Astrocyte of the spinal cord (primary cell): ENCODE data around the gene HSF4.

Experiments
- DNase-seq: peaks from one replicate; pipeline ENCODE4 v3.0.0; 2011; ENCODE audit warnings: low read depth, low spot score
- H3K4me3 ChIP-seq: 2 replicates; pipeline ENCODE4 v1.5.1; 2011; ENCODE audit warnings: low read depth, mild to moderate bottlenecking, low read length, moderate library complexity
- in situ Hi-C: cut with HindIII; loops from 2 replicates; pipeline ENCODE4 v1.10.0; 2017; ENCODE audit warnings: low sequenced_read_pairs
- TF ChIP-seq, protein P1 (sequence below): IDR thresholded peaks from 2 replicates; pipeline ENCODE4 v1.5.1; 2012; ENCODE audit warnings: low read depth, mild to moderate bottlenecking, low read length, inconsistent platforms

The HSF4 gene

DNA sequence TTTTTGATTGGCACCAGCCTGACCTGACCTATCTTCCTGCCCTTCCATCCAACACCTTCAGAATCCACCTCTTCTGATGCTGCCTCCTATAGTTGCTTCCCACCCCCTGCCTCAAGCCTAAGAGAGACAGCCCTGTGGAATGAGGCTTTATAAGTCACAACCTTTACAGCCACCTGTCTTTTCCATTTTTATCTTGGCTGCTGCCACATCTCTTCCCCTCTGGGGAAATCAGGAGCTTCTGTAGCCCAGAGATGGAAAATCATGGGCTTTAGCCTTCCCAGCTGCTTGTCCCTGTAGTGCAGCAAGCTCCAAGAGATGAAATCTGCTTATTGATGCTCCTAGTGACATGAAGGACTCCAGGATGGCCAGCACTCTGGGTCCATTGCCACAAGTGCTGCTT, 36.1 kb upstream of the HSF4 start:
- H3K4me3 ChIP-seq = no peak overlapping the region
- DNase-seq = no peak
- TF ChIP-seq, protein P1, sequence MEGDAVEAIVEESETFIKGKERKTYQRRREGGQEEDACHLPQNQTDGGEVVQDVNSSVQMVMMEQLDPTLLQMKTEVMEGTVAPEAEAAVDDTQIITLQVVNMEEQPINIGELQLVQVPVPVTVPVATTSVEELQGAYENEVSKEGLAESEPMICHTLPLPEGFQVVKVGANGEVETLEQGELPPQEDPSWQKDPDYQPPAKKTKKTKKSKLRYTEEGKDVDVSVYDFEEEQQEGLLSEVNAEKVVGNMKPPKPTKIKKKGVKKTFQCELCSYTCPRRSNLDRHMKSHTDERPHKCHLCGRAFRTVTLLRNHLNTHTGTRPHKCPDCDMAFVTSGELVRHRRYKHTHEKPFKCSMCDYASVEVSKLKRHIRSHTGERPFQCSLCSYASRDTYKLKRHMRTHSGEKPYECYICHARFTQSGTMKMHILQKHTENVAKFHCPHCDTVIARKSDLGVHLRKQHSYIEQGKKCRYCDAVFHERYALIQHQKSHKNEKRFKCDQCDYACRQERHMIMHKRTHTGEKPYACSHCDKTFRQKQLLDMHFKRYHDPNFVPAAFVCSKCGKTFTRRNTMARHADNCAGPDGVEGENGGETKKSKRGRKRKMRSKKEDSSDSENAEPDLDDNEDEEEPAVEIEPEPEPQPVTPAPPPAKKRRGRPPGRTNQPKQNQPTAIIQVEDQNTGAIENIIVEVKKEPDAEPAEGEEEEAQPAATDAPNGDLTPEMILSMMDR = no peak
- in situ Hi-C loops = no loop called here

DNA sequence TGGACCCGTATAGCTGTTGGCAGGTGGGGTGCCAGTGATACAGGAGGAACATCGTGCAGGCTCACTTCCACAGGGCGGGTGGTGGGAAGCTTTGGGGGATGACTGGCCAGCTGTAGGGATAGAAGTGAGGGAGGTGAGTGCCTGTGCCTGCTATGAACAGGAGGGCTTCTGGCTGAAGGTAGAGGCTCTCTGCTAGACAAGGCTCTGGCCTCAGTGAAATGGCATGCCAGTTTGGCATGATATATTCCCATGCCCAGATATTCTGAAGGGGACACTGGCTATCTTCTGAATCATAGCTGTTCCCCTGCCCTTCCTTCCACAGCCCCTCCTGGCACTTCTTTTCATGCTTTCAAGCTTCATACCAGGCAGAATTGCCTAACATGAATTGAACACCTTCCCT, 35.7 kb upstream of the HSF4 start:
- in situ Hi-C loops = no loop called here

DNA sequence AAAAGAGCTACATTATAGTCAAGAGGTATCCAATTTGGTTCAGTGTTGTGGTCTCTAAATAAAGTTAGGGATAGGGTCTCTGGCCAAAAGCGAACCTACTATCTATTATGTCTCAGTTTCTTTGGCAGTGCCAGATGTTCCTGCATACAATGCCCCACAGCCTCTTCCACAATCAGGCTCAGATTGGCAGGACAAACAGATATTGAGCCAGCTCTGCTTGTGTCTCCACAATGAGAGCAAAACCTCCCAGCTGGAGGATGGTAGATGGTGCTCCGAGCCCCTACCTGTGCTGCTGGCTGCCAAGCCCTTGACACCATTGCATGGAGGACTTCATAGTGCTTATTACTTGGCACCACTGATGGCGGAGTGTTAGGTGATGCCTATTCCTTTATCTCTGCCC, 35.1 kb upstream of the HSF4 start:
- in situ Hi-C loops = no loop called here
- TF ChIP-seq, protein P1 = no peak
- H3K4me3 ChIP-seq = no peak overlapping the region
- DNase-seq = no peak

More for the DNA sequence above, 35.7 kb upstream of the HSF4 start:
- H3K4me3 ChIP-seq = no peak overlapping the region
- DNase-seq = no peak
- TF ChIP-seq, protein P1 = no peak

DNA sequence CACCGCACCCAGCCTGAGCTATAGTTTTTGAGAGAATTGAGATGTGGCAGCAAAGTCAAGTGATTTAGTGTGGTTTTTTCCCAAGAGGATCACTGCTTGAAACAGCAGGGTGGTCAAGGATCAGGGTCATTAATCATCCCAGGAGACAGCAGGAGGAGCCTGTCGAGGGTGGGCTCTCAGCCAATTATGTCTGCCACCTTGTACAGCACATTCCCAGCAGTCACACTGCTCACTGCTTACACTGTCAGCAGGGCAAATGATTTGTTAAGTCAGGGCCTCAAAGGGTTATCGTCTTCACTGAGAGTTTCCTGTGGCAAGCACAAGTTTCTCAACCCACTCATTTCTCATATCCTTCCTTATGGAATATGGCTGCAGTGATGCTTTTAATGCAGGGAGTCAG, 26.9 kb upstream of the HSF4 start:
- in situ Hi-C loops = no loop called here
- no peak for DNase-seq
- TF ChIP-seq, protein P1 = no peak
- H3K4me3 ChIP-seq = no peak overlapping the region

DNA sequence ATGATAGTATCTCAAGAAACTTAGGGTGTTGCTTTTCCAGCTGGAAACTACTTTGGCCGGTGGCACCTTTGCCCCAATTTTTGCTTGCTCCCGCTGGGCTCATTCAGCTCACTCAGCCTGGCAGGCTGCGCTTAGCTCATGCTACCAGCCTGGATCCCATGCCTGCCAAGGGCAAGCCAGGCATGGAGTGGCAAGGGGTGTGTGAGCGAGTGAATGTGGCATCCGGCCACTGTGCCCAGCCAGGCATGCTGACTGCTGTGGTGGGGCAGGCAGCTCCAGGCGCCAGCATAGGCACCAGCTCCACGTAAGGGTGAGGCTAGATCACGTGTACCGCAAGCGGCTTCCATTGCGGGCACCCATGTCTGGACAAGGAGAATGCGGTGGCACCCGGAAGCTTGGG, 23.2 kb upstream of the HSF4 start:
- H3K4me3 ChIP-seq = no peak overlapping the region
- TF ChIP-seq, protein P1 = no peak
- in situ Hi-C loops = no loop called here

DNA sequence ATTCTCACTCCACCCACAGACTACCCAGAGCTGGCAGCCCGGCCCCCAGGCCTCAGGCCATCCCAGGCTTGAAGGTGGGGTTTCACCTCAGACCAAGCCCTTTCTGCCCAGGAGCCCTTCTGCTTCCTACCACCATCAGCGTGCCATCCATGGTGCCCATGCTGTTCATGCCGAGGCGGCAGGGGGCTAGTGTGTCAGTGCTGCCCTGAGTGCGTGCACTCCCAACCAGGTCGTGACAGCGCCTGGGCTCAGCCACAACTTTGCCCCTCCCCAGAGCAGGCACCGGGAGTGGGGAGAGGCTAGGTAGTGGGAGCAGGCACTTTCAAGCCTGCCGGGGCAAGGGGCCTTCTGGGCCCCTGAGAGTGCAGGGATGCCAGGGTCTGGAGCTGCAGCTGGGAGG, 22.2 kb upstream of the HSF4 start:
- in situ Hi-C loops = no loop called here

More for the DNA sequence above, 23.2 kb upstream of the HSF4 start:
- DNase-seq = no peak

DNA sequence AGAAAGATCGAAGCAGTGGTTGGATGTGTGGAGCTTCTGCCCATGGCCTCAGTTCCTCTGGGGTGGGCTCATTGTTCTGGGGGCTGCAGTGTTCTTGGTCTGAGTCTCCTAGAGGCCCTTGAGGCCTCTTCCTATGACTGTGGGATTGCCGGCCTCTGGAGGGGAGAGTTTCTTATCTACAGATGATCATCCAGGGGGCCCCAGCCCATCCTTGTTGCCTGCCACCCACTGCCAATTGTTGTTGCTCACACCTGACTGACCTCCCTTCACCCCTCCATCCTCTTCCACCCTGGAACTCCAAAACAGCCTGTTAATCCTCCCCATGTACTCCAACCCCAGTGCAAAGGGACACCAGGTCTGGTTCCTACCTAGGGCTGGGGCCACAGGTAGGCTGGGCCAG, 19.6 kb upstream of the HSF4 start:
- TF ChIP-seq, protein P1 = no peak
- in situ Hi-C loops = no loop called here
- DNase-seq = no peak
- no peak overlapping the region for H3K4me3 ChIP-seq

More for the DNA sequence above, 22.2 kb upstream of the HSF4 start:
- no peak for DNase-seq
- TF ChIP-seq, protein P1 = no peak
- H3K4me3 ChIP-seq = no peak overlapping the region
